Fibroblast of lung (primary cell): ENCODE measurements around the gene TMEM214.

Source experiments
- CTCF ChIP-seq, 2 donors: IDR thresholded peaks in 1 of 2; conservative IDR thresholded peaks in 1 of 2; 1 replicate in 1 of 2; 2 replicates in 1 of 2; pipeline ENCODE4 v1.5.1; 2011 to 2012; ENCODE audit warnings: low read length in 2 of 2, control low read depth in 1 of 2, inconsistent platforms in 1 of 2, low read depth in 1 of 2, mild to moderate bottlenecking in 1 of 2
- EZH2 ChIP-seq: IDR thresholded peaks from 2 replicates; pipeline ENCODE4 v1.5.1; 2012; ENCODE audit warnings: low read length, control low read depth, mild to moderate bottlenecking; ENCODE audit errors: missing control alignments

- no peak for TF ChIP-seq CTCF (conservative IDR thresholded peaks at IDR 0.05 in 1 of 2, IDR thresholded peaks at IDR 0.05 in 1 of 2; ENCODE audit: low read depth in 1 of 2, low read length in 2 of 2)
- TF ChIP-seq EZH2 = no peak
Observed at GRCh38 chr2:27079233-27080139, 46.7 kb downstream of the TMEM214 start.
